ENCODE results near the gene BICD2. TPM values are rescaled to one million over a fixed set of nuclear protein-coding genes. Genes with fewer than 3 reads are reported as not detected.

Gene BICD2
- polyA plus RNA-seq, 1 donor from 2014 or later = 22.4 TPM

GRCh38 chr9:92795598-92796336 is 31.1 kb upstream of the BICD2 start:
- Histone ChIP-seq H3K9me2 (ENCODE audit: insufficient read depth, low read length) (no peaks in the 10 kb centered on the region), H3K9ac (ENCODE audit: low read length) (no peak overlapping the region), H3F3A (ENCODE audit: insufficient read depth, low read length, poor library complexity, severe bottlenecking) (no peaks in the 10 kb centered on the region), H3K36me3 (ENCODE audit: insufficient read depth, low read length) (no peaks in the 10 kb centered on the region), H3K27ac (ENCODE audit: low read length) (no peak overlapping the region), H4K20me1 (ENCODE audit: insufficient read depth) (no peaks in the 10 kb centered on the region), H2AFZ (ENCODE audit: low read depth, low read length) (no peak overlapping the region), H3K27me3 (ENCODE audit: insufficient read depth, low read depth, low read length) (no peaks in the 10 kb centered on the region), H3K9me3 (ENCODE audit: low read length) (no peaks in the 10 kb centered on the region), H3K4me2 (ENCODE audit: low read length) (no peak overlapping the region), H3K79me2 (replicated peaks; ENCODE audit: insufficient read depth, low read length) (no peaks in the 10 kb centered on the region), H3K4me3 (ENCODE audit: low read length) (no peak overlapping the region)
- no peak for TF ChIP-seq EZH2 (IDR thresholded peaks at IDR 0.05; ENCODE audit: borderline replicate concordance, insufficient read depth, low read length, poor library complexity, severe bottlenecking)
- TF ChIP-seq POLR2AphosphoS5 (IDR thresholded peaks at IDR 0.05) = no peak
- no peak for TF ChIP-seq EP300 (conservative IDR thresholded peaks at IDR 0.05; ENCODE audit: poor library complexity, severe bottlenecking)
- no peak for TF ChIP-seq CTCF (IDR thresholded peaks at IDR 0.05; ENCODE audit: poor library complexity, severe bottlenecking)
- TF ChIP-seq MXI1 (conservative IDR thresholded peaks at IDR 0.05; ENCODE audit: poor library complexity, severe bottlenecking) = no peak

- Histone ChIP-seq H3K4me2 (ENCODE audit: low read length) (no peak overlapping the region), H3K36me3 (ENCODE audit: insufficient read depth, low read length) (no peaks in the 10 kb centered on the region)
- no peak for TF ChIP-seq EZH2 (IDR thresholded peaks at IDR 0.05; ENCODE audit: borderline replicate concordance, insufficient read depth, low read length, poor library complexity, severe bottlenecking)
- no peak for TF ChIP-seq EP300 (conservative IDR thresholded peaks at IDR 0.05; ENCODE audit: poor library complexity, severe bottlenecking)
- TF ChIP-seq MXI1 (conservative IDR thresholded peaks at IDR 0.05; ENCODE audit: poor library complexity, severe bottlenecking) = no peak
- TF ChIP-seq TAF1 (IDR thresholded peaks at IDR 0.05; ENCODE audit: low read depth) = no peak
- no peak for TF ChIP-seq RAD21 (conservative IDR thresholded peaks at IDR 0.05)
- TF ChIP-seq CTCF (IDR thresholded peaks at IDR 0.05; ENCODE audit: poor library complexity, severe bottlenecking) = no peak
- TF ChIP-seq REST (IDR thresholded peaks at IDR 0.05; ENCODE audit: borderline replicate concordance) = no peak
- TF ChIP-seq POLR2AphosphoS5 (IDR thresholded peaks at IDR 0.05) = no peak
- TF ChIP-seq SMC3 (conservative IDR thresholded peaks at IDR 0.05; ENCODE audit: poor library complexity) = no peak
These were observed 30.4 kb upstream of the BICD2 start for GRCh38 chr9:92795000-92795399.

More at GRCh38 chr9:92795000-92795399, 30.4 kb upstream of the BICD2 start:
- no peaks in the 10 kb centered on the region for H3K9me2 ChIP-seq (ENCODE audit: insufficient read depth, low read length)
- H3K79me2 ChIP-seq (replicated peaks; ENCODE audit: insufficient read depth, low read length) = no peaks in the 10 kb centered on the region
- no peaks in the 10 kb centered on the region for H3K27me3 ChIP-seq (ENCODE audit: insufficient read depth, low read depth, low read length)
- H2AFZ ChIP-seq (ENCODE audit: low read depth, low read length) = no peak overlapping the region
- no peaks in the 10 kb centered on the region for H3K9me3 ChIP-seq (ENCODE audit: low read length)
- no peak overlapping the region for H3K27ac ChIP-seq (ENCODE audit: low read length)
- H4K20me1 ChIP-seq (ENCODE audit: insufficient read depth) = no peaks in the 10 kb centered on the region
- no peak overlapping the region for H3K4me3 ChIP-seq (ENCODE audit: low read length)
- H3F3A ChIP-seq (ENCODE audit: insufficient read depth, low read length, poor library complexity, severe bottlenecking) = no peaks in the 10 kb centered on the region
- no peak overlapping the region for H3K9ac ChIP-seq (ENCODE audit: low read length)

All from neural cell (in vitro differentiated cells).